Prostate gland (tissue), 2 donors: ENCODE data around the gene FAM180B. TPM values are rescaled to one million over a fixed set of nuclear protein-coding genes. Genes with fewer than 3 reads are reported as not detected.

ENCODE experiments used
- DNase-seq: peaks from one replicate; pipeline ENCODE4 v3.0.0-alpha.2; 2019; ENCODE audit warnings: low spot score
- H3K27ac ChIP-seq, 2 donors: fragments of 200-600 bp; sonication (generic); 2 replicates each; pipeline ENCODE4 v1.5.1; 2017 to 2019
- H3K27me3 ChIP-seq: fragments of 200-600 bp; sonication (generic); replicated peaks from 2 replicates; pipeline ENCODE4 v1.5.1; 2019; ENCODE audit not compliant: insufficient read depth
- H3K36me3 ChIP-seq, 2 donors: fragments of 200-600 bp; sonication (generic); 1 replicate in 1 of 2; 2 replicates in 1 of 2; pipeline versions ENCODE4 v1.5.1 to v1.8.1; 2017 to 2019
- H3K4me1 ChIP-seq: fragments of 200-600 bp; sonication (generic); replicated peaks from 2 replicates; pipeline ENCODE4 v1.5.1; 2019
- H3K4me3 ChIP-seq, 2 donors: fragments of 200-600 bp; sonication (generic); 2 replicates each; pipeline ENCODE4 v1.5.1; 2017 to 2019
- H3K9me3 ChIP-seq: fragments of 200-600 bp; sonication (generic); 2 replicates; pipeline ENCODE4 v1.5.1; 2017
- CTCF ChIP-seq, 4 experiments: fragments of 200-600 bp in 2 of 4; fragments of 450-650 bp in 2 of 4; sonication (generic) in 2 of 4; IDR thresholded peaks; 1 replicate in 3 of 4; 2 replicates in 1 of 4; pipeline ENCODE4 v1.5.1; 2016 to 2019; ENCODE audit warnings: antibody characterized with exemption in 4 of 4, mild to moderate bottlenecking in 2 of 4, moderate library complexity in 2 of 4
- POLR2A ChIP-seq: fragments of 450-650 bp; IDR thresholded peaks from one replicate; pipeline ENCODE4 v1.6.1; 2016; ENCODE audit warnings: antibody characterized with exemption, mild to moderate bottlenecking
- POLR2AphosphoS5 ChIP-seq: sonication (generic); formaldehyde crosslinking; IDR thresholded peaks from one replicate; pipeline ENCODE4 v1.6.1; 2017; ENCODE audit warnings: antibody characterized with exemption
- WGBS: methylation state at CpG from one replicate; pipeline ENCODE4 v1.1.5; 2018; 5-methylcytosine and 5-hydroxymethylcytosine counted together
- intact Hi-C: fragments of 100-400 bp; cut with DNase I; formaldehyde crosslinking; loops from one replicate; pipeline ENCODE4 v1.14.2; 2022
- total RNA-seq, 2 donors: library from RNA; depleted of rRNA; stranded (reverse); fragments of >200 nt; gene quantifications; one replicate each; pipeline ENCODE4 v1.1.0, GENCODE V29; 2016

Gene FAM180B
- total RNA-seq, 2 donors from 2014 or later, result not detected

DNA sequence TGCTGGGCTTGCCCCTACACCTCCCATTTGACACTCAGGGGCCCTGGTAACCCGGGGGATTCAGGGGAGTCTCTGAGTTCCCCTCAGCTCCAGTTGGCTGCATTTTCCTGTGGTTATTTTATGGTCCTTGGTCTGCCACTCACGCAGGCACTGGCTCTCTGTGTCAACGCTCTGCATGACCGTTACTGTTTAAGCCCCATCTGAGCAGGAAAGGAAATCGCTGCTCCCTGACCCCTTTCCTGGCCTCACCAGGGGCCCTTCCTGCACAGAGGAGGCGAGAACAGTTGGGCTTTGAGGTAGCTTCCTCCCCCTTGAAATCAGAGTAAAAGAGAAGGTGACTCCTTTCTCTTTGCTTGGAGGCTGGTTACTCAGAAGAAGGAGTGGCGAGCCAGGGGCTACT, 5.3 kb downstream of the FAM180B start:
- intact Hi-C loops, result no loop called here
- Histone ChIP-seq H3K36me3 (no peaks in the 10 kb centered on the region), H3K27ac (no peak overlapping the region), H3K9me3 (no peaks in the 10 kb centered on the region), H3K4me3 (no peak overlapping the region), H3K27me3 (peaks cover 3% of the 10 kb centered on the region), H3K4me1 (no peaks in the 10 kb centered on the region)
- DNase-seq, result no peak
- no peak for TF ChIP-seq CTCF (IDR thresholded peaks at IDR 0.05)
- WGBS, result 69% methylated on average over 7 of the region's 7 CpGs

DNA sequence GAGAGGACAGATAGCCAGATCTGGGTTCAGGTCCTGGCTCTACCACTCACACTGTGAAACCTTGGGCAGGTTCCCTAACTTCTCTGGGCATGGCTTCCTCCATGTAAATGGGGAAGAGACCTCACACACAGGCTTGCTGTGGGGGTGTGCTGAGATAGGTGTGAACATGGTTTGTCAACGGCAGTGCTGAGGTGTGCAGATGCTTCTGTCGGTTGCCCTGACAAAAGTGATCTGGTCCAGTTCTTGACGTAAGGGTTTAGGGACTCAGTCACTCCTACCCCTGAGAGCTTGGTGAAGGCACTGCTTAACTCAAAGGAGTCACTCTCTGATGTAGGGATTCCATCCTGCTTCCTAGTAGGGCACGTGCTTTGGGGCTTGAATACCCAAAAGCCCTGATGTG, 5.8 kb downstream of the FAM180B start:
- no peaks in the 10 kb centered on the region for H3K36me3 ChIP-seq
- TF ChIP-seq CTCF (IDR thresholded peaks at IDR 0.05) (no peak), POLR2A (no peak)
- no peak overlapping the region for H3K4me3 ChIP-seq
- H3K4me1 ChIP-seq, result no peaks in the 10 kb centered on the region
- H3K27ac ChIP-seq, result no peak overlapping the region
- 79% methylated on average over 4 of the region's 4 CpGs for WGBS
- peaks cover 3% of the 10 kb centered on the region for H3K27me3 ChIP-seq
- intact Hi-C loops, result no loop called here
- DNase-seq, result no peak
- H3K9me3 ChIP-seq, result no peaks in the 10 kb centered on the region

GRCh38 chr11:47592970-47593369, 6.5 kb downstream of the FAM180B start:
- Histone ChIP-seq H3K27me3 (peaks cover 3% of the 10 kb centered on the region), H3K36me3 (no peaks in the 10 kb centered on the region), H3K27ac (no peak overlapping the region), H3K4me1 (no peaks in the 10 kb centered on the region), H3K9me3 (no peaks in the 10 kb centered on the region), H3K4me3 (no peak overlapping the region)
- no peak for DNase-seq
- TF ChIP-seq CTCF (IDR thresholded peaks at IDR 0.05) (no peak), POLR2A (no peak), POLR2AphosphoS5 (no peak)
- intact Hi-C loops, result no loop called here
- 78% methylated on average over 2 of the region's 2 CpGs for WGBS

DNA sequence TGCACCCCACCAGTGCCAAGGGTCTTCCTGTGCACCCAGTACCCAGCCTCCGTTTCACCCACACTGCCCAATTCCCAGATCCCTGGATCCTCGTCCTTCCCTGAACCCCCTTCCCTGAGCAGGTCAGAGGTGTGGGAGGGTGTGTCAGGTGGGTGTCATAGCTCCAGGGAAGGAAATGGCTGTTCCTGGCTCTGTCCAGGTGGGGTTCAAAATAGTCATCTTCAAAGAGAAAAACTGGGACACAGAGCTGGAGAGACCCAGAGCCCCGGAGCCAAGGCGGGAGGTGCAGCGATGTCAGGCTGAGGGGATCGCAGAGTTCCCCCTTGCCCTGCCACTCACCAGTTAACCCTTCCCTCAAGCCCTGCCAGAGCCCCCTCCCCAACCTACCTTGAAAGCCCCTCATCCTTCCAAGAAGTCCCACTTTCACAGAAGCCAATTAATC, 7.0 kb downstream of the FAM180B start:
- Histone ChIP-seq H3K4me1 (no peaks in the 10 kb centered on the region), H3K4me3 (peak overlapping the region in 1 of 2 donors; percentile 24), H3K27ac (no peak overlapping the region), H3K9me3 (no peaks in the 10 kb centered on the region), H3K36me3 (no peaks in the 10 kb centered on the region), H3K27me3 (peaks cover 3% of the 10 kb centered on the region)
- no peak for DNase-seq
- intact Hi-C loops, result no loop called here
- WGBS, result 13% methylated on average over 6 of the region's 6 CpGs
- TF ChIP-seq CTCF (IDR thresholded peaks at IDR 0.05), result no peak
- no peak for TF ChIP-seq POLR2AphosphoS5
- no peak for TF ChIP-seq POLR2A

GRCh38 chr11:47593934-47594855, 7.7 kb downstream of the FAM180B start, which contains the start of gene C1QTNF4:
TSS of gene C1QTNF4 (minus strand) at chr11:47594411. CDS start at chr11:47590810, 3,601 bp downstream.
- 3% methylated on average over 48 of the region's 48 CpGs for WGBS
- no peak for DNase-seq
- intact Hi-C loops, result no loop called here

More at GRCh38 chr11:47593934-47594855, 7.7 kb downstream of the FAM180B start, which contains the start of gene C1QTNF4:
- no peaks in the 10 kb centered on the region for H3K9me3 ChIP-seq
- H3K27ac ChIP-seq, result no peak within 1 kb of the TSS
- H3K27me3 ChIP-seq, result peaks cover 3% of the 10 kb centered on the region
- TF ChIP-seq POLR2A, result no peak
- TF ChIP-seq CTCF (IDR thresholded peaks at IDR 0.05), result no peak
- no peak for TF ChIP-seq POLR2AphosphoS5
- peak within 1 kb of the TSS; percentile 13 to 24 for H3K4me3 ChIP-seq
- H3K4me1 ChIP-seq, result no peaks in the 10 kb centered on the region
- no peaks in the 10 kb centered on the region for H3K36me3 ChIP-seq
